Mesothelial cell of epicardium (in vitro differentiated cells): ENCODE measurements around the gene CDC42EP4. TPM values are rescaled to one million over a fixed set of nuclear protein-coding genes. Genes with fewer than 3 reads are reported as not detected.

Source experiments
- DNase-seq, 2 experiments: peaks; one replicate each; pipeline ENCODE4 v3.0.0; 2021; ENCODE audit warnings: low spot score in 2 of 2; ENCODE audit not compliant: unreplicated experiment in 2 of 2
- H3K27ac Mint-ChIP-seq: 2 replicates; pipeline ENCODE4 v1.8.0; 2021; ENCODE audit warnings: mixed read lengths
- H3K27me3 Mint-ChIP-seq: 2 replicates; pipeline ENCODE4 v1.8.0; 2021; ENCODE audit warnings: low read depth, mixed read lengths
- H3K36me3 Mint-ChIP-seq: 2 replicates; pipeline ENCODE4 v1.8.0; 2021; ENCODE audit warnings: mixed read lengths
- H3K4me1 Mint-ChIP-seq: 2 replicates; pipeline ENCODE4 v1.8.0; 2021; ENCODE audit warnings: mixed read lengths
- H3K4me3 Mint-ChIP-seq: 2 replicates; pipeline ENCODE4 v1.8.0; 2021; ENCODE audit warnings: mild to moderate bottlenecking, moderate library complexity, mixed read lengths
- H3K9me3 Mint-ChIP-seq: 2 replicates; pipeline ENCODE4 v1.8.0; 2021; ENCODE audit warnings: mixed read lengths
- total RNA-seq: library from RNA; stranded (reverse); gene quantifications from 3 replicates; pipeline ENCODE4 v1.2.1, GENCODE V29; 2021
- TF ChIP-seq, protein P1 (sequence below): fragments of 200-600 bp; sonication (generic); IDR thresholded peaks from one replicate; pipeline ENCODE4 v1.5.0; 2021; ENCODE audit warnings: antibody characterized with exemption; ENCODE audit not compliant: unreplicated experiment

The CDC42EP4 gene
- total RNA-seq, 1 donor from 2014 or later = 70.3 TPM

DNA sequence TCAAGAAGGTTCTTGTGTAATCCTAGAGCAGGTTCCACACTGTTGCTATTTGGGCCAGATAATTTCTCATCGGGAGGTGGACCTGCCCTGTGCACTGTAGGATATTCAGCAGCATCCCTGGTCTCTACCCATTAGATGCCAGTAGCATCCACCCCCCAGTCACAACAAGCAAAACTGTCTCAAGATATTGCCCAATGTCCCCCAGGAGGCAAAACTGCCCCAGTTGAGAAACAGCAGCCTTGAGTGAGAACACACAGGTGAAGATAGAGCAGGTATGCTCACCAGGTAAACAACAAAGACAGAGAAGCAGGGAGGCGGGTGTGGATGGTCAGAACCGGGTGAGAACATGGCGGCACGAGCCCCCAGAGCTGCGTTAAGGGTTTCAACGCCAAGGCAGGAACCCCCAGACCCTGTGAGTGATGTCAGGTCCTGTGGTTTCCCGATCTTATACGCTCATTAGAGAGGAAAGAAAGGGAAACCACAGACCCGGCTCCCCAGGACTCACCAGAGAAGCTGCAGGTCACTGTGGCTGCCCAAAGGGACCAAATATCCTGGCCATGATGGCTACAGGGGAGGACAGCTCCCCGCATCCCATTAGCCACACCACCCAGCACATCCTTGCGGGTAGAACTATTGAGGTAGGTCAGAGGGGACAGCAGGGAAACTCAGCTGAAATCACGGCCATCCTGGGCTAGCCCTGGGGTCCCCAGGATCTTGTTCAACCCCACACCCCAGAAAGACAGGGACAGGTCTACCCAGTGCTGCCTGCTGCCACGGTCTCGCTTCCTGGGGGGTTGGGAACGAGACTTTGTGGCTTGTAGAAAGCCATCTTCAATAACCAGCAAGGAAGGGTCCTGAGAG is 21.2 kb downstream of the CDC42EP4 start:
- no peaks in the 10 kb centered on the region for H3K27me3 Mint-ChIP-seq
- TF ChIP-seq, protein P1, sequence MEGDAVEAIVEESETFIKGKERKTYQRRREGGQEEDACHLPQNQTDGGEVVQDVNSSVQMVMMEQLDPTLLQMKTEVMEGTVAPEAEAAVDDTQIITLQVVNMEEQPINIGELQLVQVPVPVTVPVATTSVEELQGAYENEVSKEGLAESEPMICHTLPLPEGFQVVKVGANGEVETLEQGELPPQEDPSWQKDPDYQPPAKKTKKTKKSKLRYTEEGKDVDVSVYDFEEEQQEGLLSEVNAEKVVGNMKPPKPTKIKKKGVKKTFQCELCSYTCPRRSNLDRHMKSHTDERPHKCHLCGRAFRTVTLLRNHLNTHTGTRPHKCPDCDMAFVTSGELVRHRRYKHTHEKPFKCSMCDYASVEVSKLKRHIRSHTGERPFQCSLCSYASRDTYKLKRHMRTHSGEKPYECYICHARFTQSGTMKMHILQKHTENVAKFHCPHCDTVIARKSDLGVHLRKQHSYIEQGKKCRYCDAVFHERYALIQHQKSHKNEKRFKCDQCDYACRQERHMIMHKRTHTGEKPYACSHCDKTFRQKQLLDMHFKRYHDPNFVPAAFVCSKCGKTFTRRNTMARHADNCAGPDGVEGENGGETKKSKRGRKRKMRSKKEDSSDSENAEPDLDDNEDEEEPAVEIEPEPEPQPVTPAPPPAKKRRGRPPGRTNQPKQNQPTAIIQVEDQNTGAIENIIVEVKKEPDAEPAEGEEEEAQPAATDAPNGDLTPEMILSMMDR = no peak
- DNase-seq = no peak
- H3K36me3 Mint-ChIP-seq = peaks cover 8% of the 10 kb centered on the region
- peak overlapping the region; percentile 15 for H3K27ac Mint-ChIP-seq
- peaks cover 37% of the 10 kb centered on the region for H3K4me1 Mint-ChIP-seq
- H3K9me3 Mint-ChIP-seq = no peaks in the 10 kb centered on the region
- no peak overlapping the region for H3K4me3 Mint-ChIP-seq

DNA sequence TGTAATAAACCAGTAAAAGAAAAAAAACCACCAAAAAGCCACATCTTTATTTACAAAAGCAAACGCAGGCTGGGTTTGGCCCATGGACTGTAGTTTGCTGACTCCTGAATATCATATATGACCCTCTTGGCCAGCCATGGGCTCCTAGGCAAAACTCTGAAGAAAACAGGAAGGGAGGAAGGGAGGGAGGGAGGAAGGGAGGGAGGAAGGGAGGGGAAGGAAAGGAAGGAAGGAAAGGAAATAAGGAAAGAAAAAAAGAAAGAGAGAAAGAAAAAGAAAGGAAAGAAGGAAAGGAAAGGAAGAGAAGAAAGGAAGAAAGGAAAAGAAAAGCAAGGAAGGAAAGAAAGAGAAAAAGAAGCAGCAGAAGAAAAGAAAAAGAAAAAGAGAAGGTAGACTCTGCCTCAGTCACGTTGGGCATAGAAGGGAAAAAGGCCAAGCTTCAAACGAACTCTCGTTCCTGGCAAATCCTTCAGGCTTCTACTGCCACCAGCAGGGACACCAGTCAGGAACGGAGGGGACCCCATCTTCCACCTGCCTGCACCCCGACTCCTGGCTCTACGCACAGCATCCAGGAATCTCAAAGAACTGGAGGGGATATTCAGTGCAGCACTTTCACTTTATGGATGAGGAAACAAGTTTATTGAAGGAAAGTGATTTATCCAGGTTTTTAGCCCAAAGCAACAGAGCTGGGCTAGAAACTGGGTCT is 22.1 kb downstream of the CDC42EP4 start:
- H3K27me3 Mint-ChIP-seq = no peaks in the 10 kb centered on the region
- peaks cover 37% of the 10 kb centered on the region for H3K4me1 Mint-ChIP-seq
- TF ChIP-seq, protein P1 = no peak
- no peak for DNase-seq
- H3K27ac Mint-ChIP-seq = peak overlapping the region; percentile 53
- no peak overlapping the region for H3K4me3 Mint-ChIP-seq
- no peaks in the 10 kb centered on the region for H3K9me3 Mint-ChIP-seq
- H3K36me3 Mint-ChIP-seq = peaks cover 8% of the 10 kb centered on the region

DNA sequence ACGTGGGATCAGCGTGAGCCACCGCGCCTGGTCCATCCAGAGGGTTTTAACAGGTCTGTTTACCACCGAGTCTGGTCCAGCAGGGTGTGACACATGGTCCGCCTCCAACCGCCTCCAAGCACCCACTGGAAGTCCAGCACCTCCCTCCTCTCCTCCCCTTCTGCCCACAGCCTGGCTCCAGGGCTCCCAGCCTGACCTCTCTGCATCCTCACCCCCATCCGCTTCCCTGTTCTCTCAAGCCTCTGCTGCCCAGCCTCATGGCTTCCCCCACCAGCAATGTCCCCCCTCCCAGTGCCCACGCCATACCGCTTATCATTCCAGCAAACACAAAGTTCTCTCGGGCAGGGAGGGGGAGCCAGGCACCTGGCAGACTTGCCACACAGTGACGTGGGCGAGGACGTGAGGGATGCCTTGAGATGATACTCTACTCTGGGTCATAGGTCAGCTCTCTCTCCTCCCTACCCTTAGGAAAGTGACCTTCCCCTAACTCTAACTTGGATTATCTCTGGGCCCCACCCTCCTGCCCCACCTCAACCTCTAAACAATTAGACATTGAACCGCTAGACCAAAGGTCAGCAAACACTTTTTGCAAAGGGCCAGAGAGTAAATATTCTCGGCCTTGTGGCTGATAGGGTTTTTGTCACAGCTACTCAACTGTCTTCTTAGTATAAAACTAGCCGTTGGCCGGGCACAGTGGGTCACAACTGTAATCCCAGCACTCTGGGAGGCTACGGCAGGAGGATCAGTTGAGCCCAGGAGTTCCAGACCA is 23.1 kb downstream of the CDC42EP4 start:
- H3K9me3 Mint-ChIP-seq = no peaks in the 10 kb centered on the region
- TF ChIP-seq, protein P1 = no peak
- H3K4me1 Mint-ChIP-seq = peaks cover 45% of the 10 kb centered on the region
- H3K36me3 Mint-ChIP-seq = peaks cover 8% of the 10 kb centered on the region
- DNase-seq = no peak
- no peaks in the 10 kb centered on the region for H3K27me3 Mint-ChIP-seq
- H3K4me3 Mint-ChIP-seq = no peak overlapping the region
- peak overlapping the region; percentile 53 for H3K27ac Mint-ChIP-seq

DNA sequence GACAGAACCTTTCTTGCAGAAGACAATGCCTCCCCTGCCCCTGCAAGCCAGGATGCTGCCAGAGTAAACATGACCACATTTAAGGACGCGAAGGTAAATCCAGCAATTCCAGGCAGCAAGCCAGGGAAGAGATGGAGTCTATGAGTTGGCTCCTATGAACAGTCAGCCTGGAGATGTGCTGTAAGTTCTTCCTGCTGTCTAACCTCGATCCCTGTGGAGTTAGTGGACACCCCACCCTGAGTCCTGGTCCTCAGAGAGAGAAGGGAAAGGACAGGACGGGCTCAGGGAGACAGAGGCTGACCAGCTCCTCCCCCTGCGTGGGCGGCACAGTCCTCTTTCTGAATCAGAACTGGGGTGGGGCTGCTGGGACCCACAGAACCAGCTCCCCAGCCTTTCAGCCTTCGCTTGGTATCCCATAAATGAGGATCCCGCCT is 24.9 kb downstream of the CDC42EP4 start:
- Mint-ChIP-seq H3K9me3 (no peaks in the 10 kb centered on the region), H3K36me3 (peaks cover 9% of the 10 kb centered on the region), H3K4me1 (peaks cover 46% of the 10 kb centered on the region), H3K4me3 (no peak overlapping the region), H3K27ac (peak overlapping the region; percentile 61), H3K27me3 (no peaks in the 10 kb centered on the region)
- TF ChIP-seq, protein P1 = no peak
- no peak for DNase-seq
